LNCaP clone FGC (cell line): ENCODE measurements around the gene COL16A1.
A peak's percentile ranks its signal among the peaks of the same experiment; 100 is the strongest.

ENCODE experiments used
- DNase-seq: peaks from one replicate; pipeline ENCODE4 v3.0.0-alpha.2; 2011; ENCODE audit warnings: low read depth
- H3K4me3 ChIP-seq: 2 replicates; pipeline ENCODE4 v1.5.1; 2011; ENCODE audit warnings: mild to moderate bottlenecking, low read depth, low read length, control low read depth
- CTCF ChIP-seq: IDR thresholded peaks from 2 replicates; pipeline ENCODE4 v1.5.1; 2012; ENCODE audit warnings: mild to moderate bottlenecking; ENCODE audit not compliant: control insufficient read depth, insufficient read depth; ENCODE audit errors: extremely low read depth

The COL16A1 gene

GRCh38 chr1:31689379-31689778 lies 14.4 kb downstream of the COL16A1 start:
- TF ChIP-seq CTCF, result no peak
- DNase-seq, result no peak
- no peak overlapping the region for H3K4me3 ChIP-seq

GRCh38 chr1:31688233-31688918 lies 15.4 kb downstream of the COL16A1 start:
- TF ChIP-seq CTCF, result no peak
- H3K4me3 ChIP-seq, result no peak overlapping the region
- no peak for DNase-seq

- DNase-seq, result no peak
- H3K4me3 ChIP-seq, result no peak overlapping the region
- no peak for TF ChIP-seq CTCF
Measured at GRCh38 chr1:31687601-31688000, 16.2 kb downstream of the COL16A1 start.

DNA sequence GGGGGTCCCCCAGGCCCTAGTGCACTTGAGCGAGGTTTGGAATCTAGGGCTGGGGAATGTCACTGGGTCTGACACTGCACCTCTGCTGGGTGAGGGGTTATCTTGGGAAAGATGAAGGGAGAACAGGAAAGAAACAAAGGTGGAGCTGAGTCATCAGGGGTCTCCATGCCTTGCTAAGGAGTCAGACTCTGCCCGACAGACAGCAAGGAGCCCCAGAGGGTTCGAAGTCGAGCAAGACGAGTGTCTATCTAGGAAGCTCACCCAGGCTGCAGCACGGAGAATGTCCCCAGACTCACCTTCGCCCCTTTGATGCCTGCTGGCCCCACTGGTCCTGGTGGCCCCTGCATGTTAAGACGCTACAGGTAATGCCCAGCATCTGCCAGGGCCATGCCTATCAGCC lies 18.0 kb downstream of the COL16A1 start:
- no peak for DNase-seq
- H3K4me3 ChIP-seq, result no peak overlapping the region
- no peak for TF ChIP-seq CTCF

DNA sequence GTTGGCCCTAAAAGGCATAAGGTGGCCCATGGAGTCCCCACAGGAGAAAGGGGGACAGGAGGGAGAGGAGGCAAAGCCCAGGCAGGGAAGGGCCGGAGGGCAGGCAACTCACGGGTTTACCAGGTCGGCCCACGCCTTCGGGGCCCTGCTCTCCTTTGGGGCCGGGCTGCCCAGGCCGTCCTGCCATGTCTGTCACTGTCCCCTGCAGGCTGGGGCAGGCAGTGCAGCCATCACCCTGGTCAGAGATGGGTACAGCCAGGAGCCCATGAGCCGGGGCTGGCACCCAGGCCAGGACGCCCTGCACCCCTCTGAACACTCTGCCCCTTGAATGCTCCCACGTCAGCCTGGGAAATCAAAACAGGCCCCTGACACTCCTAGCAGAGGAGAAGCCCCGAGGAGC lies 19.8 kb downstream of the COL16A1 start:
- H3K4me3 ChIP-seq, result no peak overlapping the region
- no peak for DNase-seq
- TF ChIP-seq CTCF, result peak; percentile 32

GRCh38 chr1:31681415-31681814 lies 22.4 kb downstream of the COL16A1 start:
- no peak overlapping the region for H3K4me3 ChIP-seq
- TF ChIP-seq CTCF, result no peak
- DNase-seq, result no peak

GRCh38 chr1:31679676-31680230 lies 24.1 kb downstream of the COL16A1 start:
- TF ChIP-seq CTCF, result no peak
- H3K4me3 ChIP-seq, result no peak overlapping the region
- no peak for DNase-seq
